Adrenal gland (tissue), 5 donors: Measurements from ENCODE around the gene CALM1.

Source experiments
- POLR2A ChIP-seq, 2 donors: fragments of 450-650 bp; IDR thresholded peaks; one replicate each; pipeline ENCODE4 v1.6.1; 2017; ENCODE audit warnings: antibody characterized with exemption in 2 of 2, mild to moderate bottlenecking in 2 of 2, moderate library complexity in 1 of 2
- TF ChIP-seq, protein P1 (sequence below), 6 experiments: fragments of 450-650 bp in 4 of 6; fragments of 200-600 bp in 2 of 6; sonication (generic) in 1 of 6; IDR thresholded peaks; 1 replicate in 5 of 6; 2 replicates in 1 of 6; pipeline versions ENCODE4 v1.5.1 to v1.8.0; 2016 to 2021; ENCODE audit warnings: antibody characterized with exemption in 6 of 6, mild to moderate bottlenecking in 2 of 6, moderate library complexity in 1 of 6
- donor health status: DM: no; HTN: no; CAD: no.

DNA sequence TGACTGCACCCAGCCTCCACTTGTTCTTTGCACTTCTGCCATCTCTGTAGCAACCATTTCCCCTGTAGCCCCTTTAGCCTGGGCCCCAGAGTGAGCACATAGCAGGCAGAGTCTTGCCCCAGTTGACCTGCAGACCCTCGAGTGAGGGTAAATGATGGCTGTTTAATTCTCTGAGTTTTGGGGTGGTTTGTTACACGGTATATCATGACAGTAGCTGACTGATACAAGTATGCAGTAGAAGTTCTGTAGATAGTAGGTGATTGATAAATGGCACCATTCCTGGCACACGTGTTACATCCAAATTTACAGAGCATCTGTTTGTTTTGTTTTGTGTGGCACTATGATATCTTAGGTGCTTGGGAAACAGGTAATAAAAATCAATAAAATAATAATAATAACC lies 32.4 kb downstream of the CALM1 start:
- no peak for TF ChIP-seq POLR2A (IDR thresholded peaks at IDR 0.05)
- TF ChIP-seq, protein P1, sequence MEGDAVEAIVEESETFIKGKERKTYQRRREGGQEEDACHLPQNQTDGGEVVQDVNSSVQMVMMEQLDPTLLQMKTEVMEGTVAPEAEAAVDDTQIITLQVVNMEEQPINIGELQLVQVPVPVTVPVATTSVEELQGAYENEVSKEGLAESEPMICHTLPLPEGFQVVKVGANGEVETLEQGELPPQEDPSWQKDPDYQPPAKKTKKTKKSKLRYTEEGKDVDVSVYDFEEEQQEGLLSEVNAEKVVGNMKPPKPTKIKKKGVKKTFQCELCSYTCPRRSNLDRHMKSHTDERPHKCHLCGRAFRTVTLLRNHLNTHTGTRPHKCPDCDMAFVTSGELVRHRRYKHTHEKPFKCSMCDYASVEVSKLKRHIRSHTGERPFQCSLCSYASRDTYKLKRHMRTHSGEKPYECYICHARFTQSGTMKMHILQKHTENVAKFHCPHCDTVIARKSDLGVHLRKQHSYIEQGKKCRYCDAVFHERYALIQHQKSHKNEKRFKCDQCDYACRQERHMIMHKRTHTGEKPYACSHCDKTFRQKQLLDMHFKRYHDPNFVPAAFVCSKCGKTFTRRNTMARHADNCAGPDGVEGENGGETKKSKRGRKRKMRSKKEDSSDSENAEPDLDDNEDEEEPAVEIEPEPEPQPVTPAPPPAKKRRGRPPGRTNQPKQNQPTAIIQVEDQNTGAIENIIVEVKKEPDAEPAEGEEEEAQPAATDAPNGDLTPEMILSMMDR (IDR thresholded peaks at IDR 0.05), result no peak
